BLaER1 (cell line): ENCODE data around the gene CSTPP1.
"Not testable (repeated sequence)": the region's sequence is repeated elsewhere in the genome, so short reads cannot be mapped to it uniquely, and the experiment has no call there.

Experiments used
- H3K27ac ChIP-seq: shearing (Covaris generic); formaldehyde crosslinking; 2 replicates; pipeline ENCODE4 v1.8.1; 2022
- H3K27me3 ChIP-seq: shearing (Covaris generic); formaldehyde crosslinking; 2 replicates; pipeline ENCODE4 v1.8.1; 2022
- H3K36me3 ChIP-seq: shearing (Covaris generic); formaldehyde crosslinking; 2 replicates; pipeline ENCODE4 v1.8.1; 2022
- H3K4me1 ChIP-seq: shearing (Covaris generic); formaldehyde crosslinking; 2 replicates; pipeline ENCODE4 v1.8.1; 2022
- H3K4me2 ChIP-seq: shearing (Covaris generic); formaldehyde crosslinking; 2 replicates; pipeline ENCODE4 v1.8.1; 2022
- H3K4me3 ChIP-seq: shearing (Covaris generic); formaldehyde crosslinking; 2 replicates; pipeline ENCODE4 v1.8.1; 2022
- H3K9ac ChIP-seq: shearing (Covaris generic); formaldehyde crosslinking; 2 replicates; pipeline ENCODE4 v1.8.1; 2022
- H3K9me3 ChIP-seq: shearing (Covaris generic); formaldehyde crosslinking; 2 replicates; pipeline ENCODE4 v1.8.1; 2022
- H4K20me1 ChIP-seq: shearing (Covaris generic); formaldehyde crosslinking; 2 replicates; pipeline ENCODE4 v1.8.1; 2022
- Cebpa-rat ChIP-seq: shearing (Covaris generic); IDR thresholded peaks from 2 replicates; pipeline ENCODE4 v1.8.1; 2022

CSTPP1 gene

GRCh38 chr11:47111318-47111804, 174.8 kb downstream of the CSTPP1 start:
- Histone ChIP-seq H3K27me3 (no peaks in the 10 kb centered on the region), H3K27ac (no peak overlapping the region), H3K36me3 (no peaks in the 10 kb centered on the region), H3K4me3 (no peak overlapping the region), H4K20me1 (no peaks in the 10 kb centered on the region), H3K4me1 (peaks cover 64% of the 10 kb centered on the region), H3K4me2 (peak overlapping the region; percentile 81), H3K9me3 (no peaks in the 10 kb centered on the region), H3K9ac (no peak overlapping the region)
- no peak for TF ChIP-seq Cebpa-rat

- not testable (repeated sequence) for H3K4me3 ChIP-seq, H4K20me1 ChIP-seq, H3K27ac ChIP-seq, H3K9ac ChIP-seq, H3K36me3 ChIP-seq, H3K4me2 ChIP-seq, H3K9me3 ChIP-seq, H3K27me3 ChIP-seq
- H3K4me1 ChIP-seq, result peaks cover 48% of the 10 kb centered on the region
Measured at GRCh38 chr11:47112941-47113340, 176.4 kb downstream of the CSTPP1 start.

DNA sequence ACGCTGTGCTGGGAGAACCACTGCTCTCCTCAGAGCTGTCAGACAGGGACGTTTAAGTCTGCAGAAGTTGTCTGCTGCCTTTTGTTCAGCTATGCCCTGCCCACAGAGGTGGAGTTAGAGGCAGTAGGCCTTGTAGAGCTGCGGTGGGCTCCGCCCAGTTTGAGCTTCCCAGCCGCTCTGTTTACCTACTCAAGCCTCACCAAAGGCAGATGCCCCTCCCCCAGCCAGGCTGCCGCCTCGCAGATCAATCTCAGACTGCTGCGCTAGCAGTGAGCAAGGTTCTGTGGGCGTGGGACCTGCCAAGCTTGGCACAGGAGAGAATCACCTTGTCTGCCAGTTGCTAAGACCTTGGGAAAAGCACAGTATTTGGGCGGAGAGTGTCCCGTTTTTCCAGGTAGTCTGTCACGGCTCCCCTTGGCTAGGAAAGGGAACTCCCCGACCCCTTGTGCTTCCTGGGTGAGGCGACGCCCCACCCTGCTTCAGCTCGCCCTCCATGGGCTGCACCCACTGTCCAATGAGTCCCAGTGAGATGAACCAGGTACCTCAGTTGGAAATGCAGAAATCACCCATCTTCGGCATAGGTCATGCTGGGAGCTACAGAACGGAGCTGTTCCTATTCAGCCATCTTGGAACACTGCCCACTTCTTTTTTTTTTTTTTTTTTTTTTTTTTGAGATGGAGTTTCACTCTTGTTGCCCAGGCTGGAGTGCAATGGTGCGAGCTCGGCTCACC, 182.6 kb downstream of the CSTPP1 start:
- H3K27ac ChIP-seq, H3K9me3 ChIP-seq, H3K27me3 ChIP-seq, H3K36me3 ChIP-seq, H3K4me3 ChIP-seq, H3K4me1 ChIP-seq, H3K4me2 ChIP-seq, H4K20me1 ChIP-seq, H3K9ac ChIP-seq: not testable (repeated sequence)

DNA sequence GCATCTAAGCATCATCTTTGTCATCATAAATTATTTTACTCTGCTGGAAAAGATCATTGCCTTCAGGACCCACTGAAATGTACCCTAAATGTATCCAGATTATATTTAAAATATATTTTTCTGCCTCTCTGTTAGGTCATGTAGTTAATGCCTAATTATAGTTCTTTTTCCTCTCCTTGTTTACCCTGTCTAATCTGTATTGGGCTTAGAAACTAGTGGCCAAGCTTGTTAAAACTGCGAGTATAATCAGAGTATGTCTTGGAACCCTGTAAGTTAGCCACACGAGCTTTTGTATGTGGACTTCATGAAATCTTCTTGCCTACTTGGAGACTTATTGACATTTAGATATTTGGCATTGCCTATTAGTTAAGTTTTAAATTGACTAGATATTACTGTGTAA, 184.5 kb downstream of the CSTPP1 start:
- Histone ChIP-seq H3K9ac (no peak overlapping the region), H3K4me1 (peaks cover 17% of the 10 kb centered on the region), H3K4me3 (no peak overlapping the region), H3K27ac (no peak overlapping the region), H3K36me3 (no peaks in the 10 kb centered on the region; the same call in 1 of the 2 replicates), H3K27me3 (no peaks in the 10 kb centered on the region), H3K9me3 (peaks cover 8% of the 10 kb centered on the region), H3K4me2 (no peak overlapping the region), H4K20me1 (no peaks in the 10 kb centered on the region)
- TF ChIP-seq Cebpa-rat, result no peak

- Histone ChIP-seq H3K4me3 (no peak overlapping the region), H3K4me2 (no peak overlapping the region), H3K36me3 (no peaks in the 10 kb centered on the region; the same call in 1 of the 2 replicates), H4K20me1 (no peaks in the 10 kb centered on the region), H3K27ac (no peak overlapping the region), H3K4me1 (peaks cover 24% of the 10 kb centered on the region), H3K9ac (no peak overlapping the region), H3K27me3 (no peaks in the 10 kb centered on the region), H3K9me3 (peaks cover 8% of the 10 kb centered on the region)
- TF ChIP-seq Cebpa-rat, result no peak
Measured at GRCh38 chr11:47121731-47122130, 185.2 kb downstream of the CSTPP1 start.

DNA sequence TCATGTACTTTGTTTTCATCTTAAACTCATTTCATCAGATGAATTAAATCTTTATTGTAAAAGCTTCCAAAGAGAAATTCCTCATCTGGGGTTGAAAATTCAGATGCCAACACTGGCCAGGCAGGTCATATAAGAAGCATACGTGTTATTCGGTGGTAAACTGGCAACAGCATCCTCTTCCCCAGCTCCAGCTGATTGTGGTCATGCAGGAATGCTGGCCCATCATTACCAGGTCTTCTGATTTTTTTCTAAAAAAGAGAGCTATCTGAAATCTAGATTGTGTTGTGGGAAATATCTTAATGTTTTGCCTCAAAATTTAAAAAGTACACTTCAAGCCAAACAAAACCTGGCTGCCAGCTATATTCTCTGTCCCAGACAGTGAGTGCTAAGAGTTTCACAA, 186.5 kb downstream of the CSTPP1 start:
- Histone ChIP-seq H3K27ac (no peak overlapping the region), H3K9ac (no peak overlapping the region), H4K20me1 (no peaks in the 10 kb centered on the region), H3K27me3 (no peaks in the 10 kb centered on the region), H3K4me1 (peaks cover 26% of the 10 kb centered on the region), H3K4me3 (no peak overlapping the region), H3K36me3 (no peaks in the 10 kb centered on the region; the same call in 1 of the 2 replicates), H3K9me3 (peaks cover 8% of the 10 kb centered on the region), H3K4me2 (no peak overlapping the region)
- no peak for TF ChIP-seq Cebpa-rat

DNA sequence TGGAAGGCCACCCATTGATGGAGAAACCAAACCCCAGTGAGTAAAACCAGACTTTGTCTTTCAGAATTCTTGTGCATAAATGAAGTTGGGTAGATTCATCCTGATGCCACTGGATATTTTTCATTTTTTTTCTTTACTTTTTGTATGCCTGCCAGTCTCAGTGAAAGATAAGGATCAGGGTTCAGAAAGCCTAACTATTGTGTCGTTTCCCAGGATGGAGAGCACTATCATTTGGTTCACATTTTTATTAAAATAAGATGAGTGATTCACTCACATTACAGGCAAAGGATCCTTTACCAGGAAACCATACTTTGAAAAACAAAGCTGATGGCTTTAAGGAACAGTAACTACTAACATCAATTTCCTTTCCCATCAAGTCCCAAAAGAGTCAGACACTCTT, 188.1 kb downstream of the CSTPP1 start:
- H3K9ac ChIP-seq, result no peak overlapping the region
- H3K4me3 ChIP-seq, result no peak overlapping the region
- no peak overlapping the region for H3K4me2 ChIP-seq
- no peaks in the 10 kb centered on the region for H3K27me3 ChIP-seq
- H3K9me3 ChIP-seq, result no peaks in the 10 kb centered on the region
- H3K4me1 ChIP-seq, result peaks cover 26% of the 10 kb centered on the region
- H3K27ac ChIP-seq, result no peak overlapping the region
- TF ChIP-seq Cebpa-rat, result no peak
- H4K20me1 ChIP-seq, result no peaks in the 10 kb centered on the region
- H3K36me3 ChIP-seq, result no peaks in the 10 kb centered on the region; the same call in 1 of the 2 replicates

- Histone ChIP-seq H3K4me3 (no peak overlapping the region), H3K4me2 (peak overlapping the region; percentile 23; the same call in 1 of the 2 replicates)
- no peak for TF ChIP-seq Cebpa-rat
Measured at GRCh38 chr11:47125083-47125482, 188.5 kb downstream of the CSTPP1 start.

DNA sequence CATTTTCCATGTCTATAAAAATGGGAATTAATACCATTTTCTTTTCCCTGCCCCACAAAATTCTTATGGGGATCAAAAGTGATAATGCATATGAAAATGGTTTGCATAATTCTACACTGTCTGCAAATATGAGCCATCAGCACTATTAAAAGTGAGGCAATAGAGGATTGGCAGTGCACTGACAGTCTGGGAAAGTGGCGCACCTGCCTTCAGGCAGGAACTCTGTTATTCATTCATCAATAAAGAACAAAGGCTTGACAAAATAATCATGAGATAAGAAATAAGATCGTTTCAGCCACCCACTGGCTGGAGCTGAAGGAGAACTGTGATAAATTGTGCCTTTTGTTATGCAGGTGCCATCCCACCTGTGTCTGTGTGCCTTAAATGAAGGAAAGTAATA, 190.7 kb downstream of the CSTPP1 start:
- Histone ChIP-seq H3K4me3 (no peak overlapping the region), H3K27ac (no peak overlapping the region), H3K36me3 (no peaks in the 10 kb centered on the region; the same call in 1 of the 2 replicates), H4K20me1 (no peaks in the 10 kb centered on the region), H3K27me3 (no peaks in the 10 kb centered on the region), H3K4me1 (peaks cover 38% of the 10 kb centered on the region), H3K9me3 (no peaks in the 10 kb centered on the region), H3K4me2 (no peak overlapping the region), H3K9ac (no peak overlapping the region)
- TF ChIP-seq Cebpa-rat, result no peak

More at GRCh38 chr11:47125083-47125482, 188.5 kb downstream of the CSTPP1 start:
- no peak overlapping the region for H3K27ac ChIP-seq
- H3K4me1 ChIP-seq, result peaks cover 27% of the 10 kb centered on the region
- no peaks in the 10 kb centered on the region for H4K20me1 ChIP-seq
- H3K9me3 ChIP-seq, result no peaks in the 10 kb centered on the region
- no peaks in the 10 kb centered on the region; the same call in 1 of the 2 replicates for H3K36me3 ChIP-seq
- no peaks in the 10 kb centered on the region for H3K27me3 ChIP-seq
- no peak overlapping the region for H3K9ac ChIP-seq

DNA sequence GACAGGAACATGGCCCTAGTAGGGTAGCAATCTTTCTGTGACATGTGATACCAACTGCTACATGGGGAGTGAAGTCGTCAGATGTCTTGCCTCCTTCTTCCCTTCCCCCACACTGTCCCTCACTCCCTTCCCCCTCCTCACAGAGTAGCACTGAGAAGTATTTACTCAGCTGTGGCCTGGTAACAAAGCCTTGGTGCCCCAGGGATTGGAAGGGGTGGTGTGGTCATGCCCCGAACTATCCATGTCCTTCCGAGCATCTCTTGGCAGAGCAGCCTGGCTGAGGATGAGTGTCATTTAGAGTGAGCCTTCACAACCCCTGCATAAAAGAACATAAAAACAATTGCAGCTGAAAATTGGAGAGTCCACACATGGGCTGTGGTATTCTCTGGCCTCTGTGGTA, 194.0 kb downstream of the CSTPP1 start:
- no peak overlapping the region for H3K9ac ChIP-seq
- H3K27me3 ChIP-seq, result no peaks in the 10 kb centered on the region
- H3K4me3 ChIP-seq, result no peak overlapping the region
- H4K20me1 ChIP-seq, result no peaks in the 10 kb centered on the region
- no peak for TF ChIP-seq Cebpa-rat
- peak overlapping the region; percentile 26; the same call in 1 of the 2 replicates for H3K4me2 ChIP-seq
- H3K27ac ChIP-seq, result no peak overlapping the region
- peaks cover 26% of the 10 kb centered on the region for H3K4me1 ChIP-seq
- no peaks in the 10 kb centered on the region for H3K9me3 ChIP-seq
- no peaks in the 10 kb centered on the region; the same call in 1 of the 2 replicates for H3K36me3 ChIP-seq
